ENCODE measurements around the gene PDGFA. TPM values are rescaled to one million over a fixed set of nuclear protein-coding genes. Genes with fewer than 3 reads are reported as not detected.

Gene PDGFA
- total and polyA plus RNA-seq, 11 donors: 11.8 to 50.9 (median 20.3) TPM

GRCh38 chr7:520503-521161 lies 986 bp upstream of the PDGFA start:
- Histone ChIP-seq H3K27ac (peak overlapping the region; percentile 86 to 97 (median 92)), H3K9me3 (no peaks in the 10 kb centered on the region), H3K36me3 (no peaks in the 10 kb centered on the region), H3K4me1 (peaks cover 0 to 76% (median 30%) of the 10 kb centered on the region in 12 donors), H3K4me3 (peak overlapping the region; percentile 19 to 92 (median 60)), H3K27me3 (peaks cover 0 to 64% (median 0%) of the 10 kb centered on the region in 9 donors)
- TF ChIP-seq POLR2A (IDR thresholded peaks at IDR 0.05): no peak
- TF ChIP-seq, protein P1, sequence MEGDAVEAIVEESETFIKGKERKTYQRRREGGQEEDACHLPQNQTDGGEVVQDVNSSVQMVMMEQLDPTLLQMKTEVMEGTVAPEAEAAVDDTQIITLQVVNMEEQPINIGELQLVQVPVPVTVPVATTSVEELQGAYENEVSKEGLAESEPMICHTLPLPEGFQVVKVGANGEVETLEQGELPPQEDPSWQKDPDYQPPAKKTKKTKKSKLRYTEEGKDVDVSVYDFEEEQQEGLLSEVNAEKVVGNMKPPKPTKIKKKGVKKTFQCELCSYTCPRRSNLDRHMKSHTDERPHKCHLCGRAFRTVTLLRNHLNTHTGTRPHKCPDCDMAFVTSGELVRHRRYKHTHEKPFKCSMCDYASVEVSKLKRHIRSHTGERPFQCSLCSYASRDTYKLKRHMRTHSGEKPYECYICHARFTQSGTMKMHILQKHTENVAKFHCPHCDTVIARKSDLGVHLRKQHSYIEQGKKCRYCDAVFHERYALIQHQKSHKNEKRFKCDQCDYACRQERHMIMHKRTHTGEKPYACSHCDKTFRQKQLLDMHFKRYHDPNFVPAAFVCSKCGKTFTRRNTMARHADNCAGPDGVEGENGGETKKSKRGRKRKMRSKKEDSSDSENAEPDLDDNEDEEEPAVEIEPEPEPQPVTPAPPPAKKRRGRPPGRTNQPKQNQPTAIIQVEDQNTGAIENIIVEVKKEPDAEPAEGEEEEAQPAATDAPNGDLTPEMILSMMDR (IDR thresholded peaks at IDR 0.05): no peak
- ATAC-seq (no peak), DNase-seq (no peak)
- intact Hi-C loops (cut with DNase I): loop anchor here in 8 of 10 donors (5.0 to 10.0 kb wide), 9 partner anchors 72 to 357 kb away; partner anchors contain the start of genes DNAAF5 (in 1 of the 8), GET4 (in 1 of the 8) and PRKAR1B (in 1 of the 8)
- WGBS, 4 donors: 18 to 47% (median 25%) methylated on average over 3 to 63 of the region's 63 CpGs

GRCh38 chr7:518630-519483 lies 789 bp downstream of the PDGFA start:
- WGBS, 4 donors: 0 to 1% (median 0%) methylated on average over 30 to 93 of the region's 93 CpGs
- peak overlapping the region; percentile 62 to 93 (median 80) for H3K4me3 ChIP-seq
- H3K27me3 ChIP-seq: peaks cover 0 to 62% (median 0%) of the 10 kb centered on the region in 9 donors
- peaks cover 0 to 89% (median 43%) of the 10 kb centered on the region in 12 donors for H3K4me1 ChIP-seq
- H3K9me3 ChIP-seq: no peaks in the 10 kb centered on the region
- TF ChIP-seq, protein P1 (IDR thresholded peaks at IDR 0.05): peak in 1 of 12 donors; percentile 9
- TF ChIP-seq POLR2A (IDR thresholded peaks at IDR 0.05): peak in 1 of 2 donors; percentile 62
- peak overlapping the region; percentile 78 to 97 (median 90) for H3K27ac ChIP-seq
- ATAC-seq (peak; percentile 54 to 67 (median 63)), DNase-seq (peak; percentile 88 to 90 (median 89))
- peaks cover 0 to 3% (median 0%) of the 10 kb centered on the region in 9 donors for H3K36me3 ChIP-seq
- intact Hi-C loops (cut with DNase I): loop anchor here in 7 of 10 donors (2.0 to 10.0 kb wide), 9 partner anchors 136 to 356 kb away; partner anchors contain the start of genes DNAAF5 (in 1 of the 7), GET4 (in 1 of the 7) and PRKAR1B (in 1 of the 7)

DNA sequence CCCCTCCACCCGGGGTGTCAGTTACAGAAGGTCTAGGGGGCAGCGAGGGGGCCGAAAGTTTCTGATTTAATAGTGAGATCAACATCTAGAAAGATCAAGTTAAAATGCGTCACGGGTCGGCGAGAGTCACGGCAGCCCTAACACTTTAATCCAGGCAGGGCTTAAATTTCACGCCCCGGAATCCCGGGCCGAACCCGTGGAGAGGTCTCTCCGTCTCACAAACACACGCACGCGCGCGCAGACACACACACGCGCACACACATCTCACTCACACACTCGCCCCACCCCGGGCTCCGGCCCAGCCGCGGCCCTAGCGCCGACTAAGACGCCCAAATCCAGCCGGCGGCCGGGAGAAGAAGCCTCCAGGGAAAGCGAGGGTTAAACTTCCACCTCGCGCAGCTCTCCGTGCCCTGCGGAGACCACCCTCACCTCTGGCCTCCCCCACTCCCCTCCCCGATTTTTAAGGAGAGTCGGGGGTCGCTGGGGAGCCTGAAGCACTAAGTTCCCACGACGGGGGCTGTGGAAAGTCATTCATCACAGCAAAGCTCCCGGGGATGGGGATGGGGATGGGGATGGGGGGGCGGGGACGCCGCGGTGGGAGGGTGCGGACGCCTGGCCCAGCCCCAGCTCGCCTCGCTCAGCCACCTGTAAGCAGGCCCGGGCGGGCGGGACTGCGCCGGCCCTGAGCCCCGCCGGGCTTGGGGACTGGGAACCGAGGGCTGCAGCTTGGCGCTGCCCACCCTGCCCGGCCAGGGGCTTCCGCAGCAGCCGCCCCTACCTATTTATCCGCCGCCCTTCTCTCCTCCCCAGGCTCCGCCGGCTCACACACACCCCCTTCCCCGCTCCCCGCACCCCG lies 1.6 kb downstream of the PDGFA start:
- Histone ChIP-seq H3K4me3 (peak overlapping the region; percentile 62 to 93 (median 80)), H3K27ac (peak overlapping the region; percentile 78 to 97 (median 90)), H3K4me1 (peaks cover 0 to 91% (median 46%) of the 10 kb centered on the region in 12 donors), H3K36me3 (peaks cover 0 to 4% (median 0%) of the 10 kb centered on the region in 9 donors), H3K9me3 (no peaks in the 10 kb centered on the region), H3K27me3 (peaks cover 0 to 55% (median 0%) of the 10 kb centered on the region in 9 donors)
- DNase-seq (peak; percentile 72 to 86 (median 76)), ATAC-seq (peak in 3 of 4 donors; percentile 3 to 25 (median 21))
- TF ChIP-seq, protein P1 (IDR thresholded peaks at IDR 0.05): no peak
- TF ChIP-seq POLR2A (IDR thresholded peaks at IDR 0.05): no peak
- 0 to 1% (median 1%) methylated on average over 28 to 70 of the region's 70 CpGs for WGBS, 4 donors
- intact Hi-C loops (cut with DNase I): loop anchor here in 7 of 10 donors (2.0 to 10.0 kb wide), 9 partner anchors 137 to 357 kb away; partner anchors contain the start of genes DNAAF5 (in 1 of the 7), GET4 (in 1 of the 7) and PRKAR1B (in 1 of the 7)
